ENCODE results near the gene FAM151B.

GRCh38 chr5:80554646-80555045 lies 66.7 kb downstream of the FAM151B start:
- TF ChIP-seq CTCF (conservative IDR thresholded peaks at IDR 0.05; ENCODE audit: low read depth in 2 of 2): no peak
- no peak for TF ChIP-seq ZNF114 (CRISPR knock-in tag; IDR thresholded peaks at IDR 0.05)
- TF ChIP-seq CREB1 (CRISPR knock-in tag; IDR thresholded peaks at IDR 0.05; ENCODE audit: low read depth): no peak
- TF ChIP-seq JUNB (IDR thresholded peaks at IDR 0.05; ENCODE audit: unreplicated experiment): no peak
- TF ChIP-seq REST (IDR thresholded peaks at IDR 0.05; ENCODE audit: unreplicated experiment): no peak
- TF ChIP-seq POLR2AphosphoS5 (IDR thresholded peaks at IDR 0.05; ENCODE audit: low read depth): no peak
- TF ChIP-seq EZH2 (IDR thresholded peaks at IDR 0.05; ENCODE audit: low read depth, unreplicated experiment): no peak
- TF ChIP-seq STAT1 (IDR thresholded peaks at IDR 0.05; ENCODE audit: unreplicated experiment): no peak

All from GM23338 (cell line).